OCI-LY1 (cell line): Measurements from ENCODE around the gene NUDT2.

Experiments used
- H2AFZ ChIP-seq: fragments of 200-600 bp; sonication (generic), shearing (Covaris generic); 2 replicates; pipeline ENCODE4 v1.6.0; 2014; ENCODE audit warnings: antibody characterized with exemption, mild to moderate bottlenecking, low read length
- H3F3A ChIP-seq: fragments of 200-600 bp; sonication (generic), shearing (Covaris generic); 2 replicates; pipeline ENCODE4 v1.6.0; 2014; ENCODE audit warnings: mild to moderate bottlenecking, antibody characterized with exemption, low read length, moderate library complexity; ENCODE audit not compliant: insufficient read depth
- H3K27ac ChIP-seq: fragments of 200-600 bp; sonication (generic); 2 replicates; pipeline ENCODE4 v1.5.1; 2014; ENCODE audit warnings: low read length, mixed run types, mild to moderate bottlenecking, low read depth; ENCODE audit not compliant: poor library complexity, severe bottlenecking
- H3K27me3 ChIP-seq: fragments of 200-600 bp; sonication (generic); 2 replicates; pipeline ENCODE4 v1.6.0; 2014; ENCODE audit warnings: antibody characterized with exemption, mild to moderate bottlenecking, low read length, moderate library complexity; ENCODE audit not compliant: insufficient read depth
- H3K36me3 ChIP-seq: fragments of 200-600 bp; sonication (generic); 2 replicates; pipeline ENCODE4 v1.6.1; 2014; ENCODE audit warnings: mild to moderate bottlenecking, antibody characterized with exemption, low read length, moderate library complexity, mixed read lengths; ENCODE audit not compliant: insufficient read depth
- H3K4me1 ChIP-seq: fragments of 200-600 bp; sonication (generic); 2 replicates; pipeline ENCODE4 v1.5.1; 2014; ENCODE audit warnings: mild to moderate bottlenecking, low read length, moderate library complexity; ENCODE audit not compliant: insufficient read depth, severe bottlenecking
- H3K4me2 ChIP-seq: fragments of 200-600 bp; sonication (generic), shearing (Covaris generic); 2 replicates; pipeline ENCODE4 v1.6.1; 2014; ENCODE audit warnings: low read length
- H3K4me3 ChIP-seq: fragments of 200-600 bp; sonication (generic); 2 replicates; pipeline ENCODE4 v1.5.1; 2014; ENCODE audit warnings: low read length, low read depth, mild to moderate bottlenecking, mixed read lengths; ENCODE audit not compliant: poor library complexity, severe bottlenecking
- H3K79me2 ChIP-seq: fragments of 200-600 bp; shearing (Covaris generic); 2 replicates; pipeline ENCODE4 v1.6.1; 2016; ENCODE audit warnings: mixed run types, low read length, mixed read lengths; ENCODE audit not compliant: insufficient read depth
- H3K9ac ChIP-seq: fragments of 200-600 bp; sonication (generic), shearing (Covaris generic); 2 replicates; pipeline ENCODE4 v1.6.1; 2014; ENCODE audit warnings: mild to moderate bottlenecking, low read length, mixed read lengths
- H3K9me2 ChIP-seq: fragments of 200-600 bp; sonication (generic), shearing (Covaris generic); 2 replicates; pipeline ENCODE4 v1.6.1; 2014; ENCODE audit warnings: low read depth, mild to moderate bottlenecking, low read length, mixed read lengths
- H3K9me3 ChIP-seq: fragments of 200-600 bp; shearing (Covaris generic); 2 replicates; pipeline ENCODE4 v1.6.1; 2014; ENCODE audit warnings: low read length, mixed read lengths
- H4K20me1 ChIP-seq: fragments of 200-600 bp; sonication (generic), shearing (Covaris generic); 2 replicates; pipeline ENCODE4 v1.6.0; 2016; ENCODE audit warnings: mild to moderate bottlenecking, low read length; ENCODE audit not compliant: insufficient read depth
- CTCF ChIP-seq: fragments of 200-600 bp; sonication (generic), shearing (Covaris generic); IDR thresholded peaks from 2 replicates; pipeline ENCODE4 v1.5.1; 2017; ENCODE audit warnings: mild to moderate bottlenecking, antibody characterized with exemption, low read length, moderate library complexity, mixed read lengths
- EZH2 ChIP-seq: fragments of 200-600 bp; sonication (generic), shearing (Covaris generic); IDR thresholded peaks from 2 replicates; pipeline ENCODE4 v1.8.0; 2017; ENCODE audit warnings: borderline replicate concordance, mixed run types, mild to moderate bottlenecking, antibody characterized with exemption, low read length, moderate library complexity, mixed read lengths

Gene NUDT2

GRCh38 chr9:34328987-34329832 is at the start of gene NUDT2, which contains the start of gene KIF24:
Gene NUDT2 (plus strand): TSS chr9:34329569. CDS start chr9:34339040, 9,471 bp downstream.
Gene KIF24 (minus strand): TSS chr9:34329268. CDS start chr9:34311346, 17,922 bp downstream.
- no peaks in the 10 kb centered on the region for H3K9me2 ChIP-seq
- peak within 1 kb of the TSS; percentile 95 for H3K4me3 ChIP-seq
- H3K79me2 ChIP-seq = peaks cover 31% of the 10 kb centered on the region
- no peaks in the 10 kb centered on the region for H3K9me3 ChIP-seq
- TF ChIP-seq EZH2 = no peak
- no peak for TF ChIP-seq CTCF
- H3K4me1 ChIP-seq = peaks cover 42% of the 10 kb centered on the region
- no peaks in the 10 kb centered on the region for H4K20me1 ChIP-seq
- H2AFZ ChIP-seq = no peak within 1 kb of the TSS
- H3F3A ChIP-seq = no peaks in the 10 kb centered on the region
- no peaks in the 10 kb centered on the region for H3K27me3 ChIP-seq
- peak within 1 kb of the TSS; percentile 85 for H3K4me2 ChIP-seq
- no peaks in the 10 kb centered on the region; the same call in 1 of the 2 replicates for H3K36me3 ChIP-seq
- peak within 1 kb of the TSS; percentile 99 for H3K9ac ChIP-seq
- H3K27ac ChIP-seq = peak within 1 kb of the TSS; percentile 92

- no peaks in the 10 kb centered on the region for H3K4me1 ChIP-seq
- no peaks in the 10 kb centered on the region for H4K20me1 ChIP-seq
- H3K4me2 ChIP-seq = no peak overlapping the region
- no peaks in the 10 kb centered on the region for H3F3A ChIP-seq
- H3K27me3 ChIP-seq = no peaks in the 10 kb centered on the region
- H3K9me2 ChIP-seq = no peaks in the 10 kb centered on the region
- no peaks in the 10 kb centered on the region for H3K9me3 ChIP-seq
- H2AFZ ChIP-seq = no peak overlapping the region
- TF ChIP-seq EZH2 = no peak
- TF ChIP-seq CTCF = no peak
- no peak overlapping the region for H3K27ac ChIP-seq
- no peak overlapping the region for H3K4me3 ChIP-seq
- H3K79me2 ChIP-seq = no peaks in the 10 kb centered on the region
- H3K36me3 ChIP-seq = peaks cover 35% of the 10 kb centered on the region
- no peak overlapping the region for H3K9ac ChIP-seq
Observed at GRCh38 chr9:34282096-34282495, 47.3 kb upstream of the NUDT2 start.

GRCh38 chr9:34289159-34289558 is 40.2 kb upstream of the NUDT2 start:
- Histone ChIP-seq H3K4me1 (no peaks in the 10 kb centered on the region), H2AFZ (no peak overlapping the region), H3K9me3 (no peaks in the 10 kb centered on the region), H3K36me3 (peaks cover 41% of the 10 kb centered on the region), H3K4me2 (no peak overlapping the region), H3K27ac (no peak overlapping the region), H3K9ac (no peak overlapping the region), H3K27me3 (no peaks in the 10 kb centered on the region), H4K20me1 (no peaks in the 10 kb centered on the region), H3K4me3 (no peak overlapping the region), H3F3A (no peaks in the 10 kb centered on the region), H3K79me2 (no peaks in the 10 kb centered on the region), H3K9me2 (no peaks in the 10 kb centered on the region)
- TF ChIP-seq CTCF (no peak), EZH2 (no peak)
